PFSK-1 (cell line): ENCODE results near the gene SHROOM1.

Source experiments
- FOXP2 ChIP-seq: optimal IDR thresholded peaks from 2 replicates; pipeline ENCODE3; 2011; ENCODE audit warnings: borderline replicate concordance, control low read depth, inconsistent platforms; ENCODE audit not compliant: insufficient read depth; ENCODE audit errors: extremely low read length, extremely low read depth
- POLR2AphosphoS5 ChIP-seq: IDR thresholded peaks from 2 replicates; pipeline ENCODE4 v1.6.1; 2012; ENCODE audit warnings: low read depth, mild to moderate bottlenecking, control low read depth, low read length, moderate library complexity
- SIN3A ChIP-seq: IDR thresholded peaks from 2 replicates; pipeline ENCODE4 v1.6.1; 2012; ENCODE audit warnings: mild to moderate bottlenecking, low read length, moderate library complexity, borderline replicate concordance; ENCODE audit not compliant: insufficient read depth
- TAF1 ChIP-seq: IDR thresholded peaks from 2 replicates; pipeline ENCODE4 v1.6.1; 2012; ENCODE audit warnings: low read length, control low read depth, borderline replicate concordance; ENCODE audit not compliant: insufficient read depth

DNA sequence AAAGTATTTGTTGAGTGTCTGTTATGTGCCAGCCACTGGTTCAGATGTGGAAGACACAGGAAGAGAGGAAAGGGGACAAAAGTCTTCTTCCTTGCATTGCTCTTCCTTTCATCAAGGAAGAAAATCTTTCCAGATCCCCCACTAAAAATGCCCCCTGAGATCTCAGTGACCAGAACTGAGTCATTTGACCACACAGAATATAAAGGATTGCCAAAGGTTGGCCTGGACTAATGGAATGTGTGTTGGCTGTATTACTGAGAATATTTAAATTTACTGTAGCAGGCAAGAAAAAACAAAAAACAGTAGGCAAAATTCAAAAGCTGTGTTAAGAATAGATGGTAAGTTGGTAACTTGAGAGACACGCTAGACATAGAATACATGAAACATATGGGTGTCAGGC lies 43.4 kb downstream of the SHROOM1 start:
- no peak for TF ChIP-seq POLR2AphosphoS5
- TF ChIP-seq SIN3A, result no peak
- no peak for TF ChIP-seq TAF1
- no peak for TF ChIP-seq FOXP2
